Measurements from ENCODE around the gene CLCA4.

Gene CLCA4, protein sequence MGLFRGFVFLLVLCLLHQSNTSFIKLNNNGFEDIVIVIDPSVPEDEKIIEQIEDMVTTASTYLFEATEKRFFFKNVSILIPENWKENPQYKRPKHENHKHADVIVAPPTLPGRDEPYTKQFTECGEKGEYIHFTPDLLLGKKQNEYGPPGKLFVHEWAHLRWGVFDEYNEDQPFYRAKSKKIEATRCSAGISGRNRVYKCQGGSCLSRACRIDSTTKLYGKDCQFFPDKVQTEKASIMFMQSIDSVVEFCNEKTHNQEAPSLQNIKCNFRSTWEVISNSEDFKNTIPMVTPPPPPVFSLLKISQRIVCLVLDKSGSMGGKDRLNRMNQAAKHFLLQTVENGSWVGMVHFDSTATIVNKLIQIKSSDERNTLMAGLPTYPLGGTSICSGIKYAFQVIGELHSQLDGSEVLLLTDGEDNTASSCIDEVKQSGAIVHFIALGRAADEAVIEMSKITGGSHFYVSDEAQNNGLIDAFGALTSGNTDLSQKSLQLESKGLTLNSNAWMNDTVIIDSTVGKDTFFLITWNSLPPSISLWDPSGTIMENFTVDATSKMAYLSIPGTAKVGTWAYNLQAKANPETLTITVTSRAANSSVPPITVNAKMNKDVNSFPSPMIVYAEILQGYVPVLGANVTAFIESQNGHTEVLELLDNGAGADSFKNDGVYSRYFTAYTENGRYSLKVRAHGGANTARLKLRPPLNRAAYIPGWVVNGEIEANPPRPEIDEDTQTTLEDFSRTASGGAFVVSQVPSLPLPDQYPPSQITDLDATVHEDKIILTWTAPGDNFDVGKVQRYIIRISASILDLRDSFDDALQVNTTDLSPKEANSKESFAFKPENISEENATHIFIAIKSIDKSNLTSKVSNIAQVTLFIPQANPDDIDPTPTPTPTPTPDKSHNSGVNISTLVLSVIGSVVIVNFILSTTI

DNA sequence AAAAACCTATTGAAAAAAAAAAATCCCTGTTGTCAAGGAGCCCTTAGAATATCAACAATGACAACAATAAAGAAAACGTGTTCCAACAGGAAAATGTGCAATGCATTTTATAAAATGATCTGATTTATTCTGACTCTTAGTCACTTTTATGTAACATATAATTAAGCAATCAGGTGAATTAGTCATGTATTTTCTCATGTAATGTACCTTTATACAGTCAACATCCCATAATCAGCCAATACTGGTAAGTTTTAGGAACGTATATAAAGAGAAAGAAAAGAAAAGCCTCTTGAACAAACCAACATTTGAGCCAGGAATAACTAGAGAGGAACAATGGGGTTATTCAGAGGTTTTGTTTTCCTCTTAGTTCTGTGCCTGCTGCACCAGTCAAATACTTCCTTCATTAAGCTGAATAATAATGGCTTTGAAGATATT lies at the start of gene CLCA4:
TSS of gene CLCA4 (plus strand) at position 292 of the 435 bp plus-strand sequence. CDS start at position 334, 42 bp downstream.
- no peak for DNase-seq (ENCODE audit: low read depth)

DNA sequence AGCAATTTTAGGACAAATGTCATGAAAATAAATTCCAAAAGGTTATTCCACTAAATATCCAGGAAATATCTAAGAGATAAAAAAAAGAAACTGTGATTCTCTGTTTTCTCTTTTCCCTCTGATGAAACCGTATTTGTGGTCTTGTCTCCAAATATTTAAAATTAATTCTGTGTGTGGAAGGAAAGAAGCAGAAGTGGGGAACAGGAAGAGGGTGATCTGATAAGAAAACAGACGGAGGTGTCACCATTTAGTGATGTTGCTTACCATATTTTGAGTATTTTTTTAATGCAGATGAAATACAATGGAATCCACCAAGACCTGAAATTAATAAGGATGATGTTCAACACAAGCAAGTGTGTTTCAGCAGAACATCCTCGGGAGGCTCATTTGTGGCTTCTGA lies 48.6 kb upstream of the CLCA4 start:
- no peak for DNase-seq (ENCODE audit: low read depth)

DNA sequence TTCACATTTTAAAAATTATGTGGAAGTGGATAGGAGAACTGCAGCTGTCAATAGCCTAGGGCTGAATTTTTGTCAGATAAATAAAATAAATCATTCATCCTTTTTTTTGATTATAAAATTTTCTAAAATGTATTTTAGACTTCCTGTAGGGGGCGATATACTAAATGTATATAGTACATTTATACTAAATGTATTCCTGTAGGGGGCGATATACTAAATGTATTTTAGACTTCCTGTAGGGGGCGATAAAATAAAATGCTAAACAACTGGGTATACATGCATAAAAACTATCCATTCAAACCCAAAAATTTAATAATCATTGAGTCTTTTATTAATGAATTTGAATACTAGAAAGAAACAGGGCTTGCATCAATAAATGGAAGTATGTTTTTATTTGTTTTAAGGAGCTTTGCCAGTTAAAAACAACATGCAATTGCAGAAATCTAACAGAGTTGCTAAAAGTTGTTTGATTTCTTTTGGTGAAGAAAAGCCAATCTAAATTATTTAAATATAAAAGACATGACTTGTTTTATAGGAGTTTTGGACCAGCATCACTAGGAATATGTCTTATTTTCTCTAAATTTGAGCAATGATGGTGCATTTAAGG lies 46.8 kb upstream of the CLCA4 start:
- peak; percentile 38 for DNase-seq (ENCODE audit: low read depth)

DNA sequence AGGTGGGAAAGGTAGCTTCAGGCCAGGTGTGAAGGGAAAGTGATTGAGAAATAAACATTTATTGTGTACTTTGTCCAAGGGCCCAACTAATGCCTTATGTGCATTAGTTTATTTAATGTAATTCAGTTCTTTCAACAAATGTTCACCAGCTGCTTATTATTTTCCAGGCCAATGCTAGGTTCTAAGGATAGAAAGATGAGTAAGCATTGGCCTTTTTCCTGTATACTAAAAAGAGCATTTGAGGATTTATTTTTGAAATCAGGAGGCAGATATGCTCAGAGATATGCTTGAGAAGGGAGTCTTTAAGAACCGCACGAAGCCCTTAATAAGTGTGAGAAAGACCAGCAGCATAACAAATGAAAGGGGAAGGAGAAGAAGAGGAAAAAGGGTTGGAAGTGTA lies 46.2 kb upstream of the CLCA4 start:
- DNase-seq (ENCODE audit: low read depth) = no peak

DNA sequence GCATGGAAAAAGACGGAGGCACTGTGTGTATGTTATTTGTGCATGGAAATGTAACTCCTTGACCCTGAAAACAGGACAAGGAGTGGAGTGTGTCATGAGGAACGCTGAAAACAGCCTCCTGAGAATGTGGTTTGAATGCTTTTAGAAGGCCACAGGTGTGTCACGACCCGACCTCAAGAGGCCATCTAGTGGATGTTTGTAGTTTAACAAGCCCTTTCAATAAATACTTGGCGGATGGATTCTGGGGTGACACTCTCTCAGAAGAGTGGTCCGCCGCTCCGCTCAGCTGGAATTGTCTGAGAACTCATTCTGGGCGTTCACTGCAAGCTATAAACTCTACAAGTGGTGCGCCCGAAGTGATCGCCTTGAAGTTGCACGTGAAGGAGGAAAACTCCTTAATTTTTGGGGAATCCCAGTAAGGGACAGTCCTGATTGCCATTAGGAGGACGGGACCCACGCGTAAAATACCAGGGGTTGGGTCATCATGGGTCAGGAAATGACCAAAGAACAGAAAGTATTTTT lies 44.7 kb upstream of the CLCA4 start:
- DNase-seq (ENCODE audit: low read depth) = peak; percentile 13

DNA sequence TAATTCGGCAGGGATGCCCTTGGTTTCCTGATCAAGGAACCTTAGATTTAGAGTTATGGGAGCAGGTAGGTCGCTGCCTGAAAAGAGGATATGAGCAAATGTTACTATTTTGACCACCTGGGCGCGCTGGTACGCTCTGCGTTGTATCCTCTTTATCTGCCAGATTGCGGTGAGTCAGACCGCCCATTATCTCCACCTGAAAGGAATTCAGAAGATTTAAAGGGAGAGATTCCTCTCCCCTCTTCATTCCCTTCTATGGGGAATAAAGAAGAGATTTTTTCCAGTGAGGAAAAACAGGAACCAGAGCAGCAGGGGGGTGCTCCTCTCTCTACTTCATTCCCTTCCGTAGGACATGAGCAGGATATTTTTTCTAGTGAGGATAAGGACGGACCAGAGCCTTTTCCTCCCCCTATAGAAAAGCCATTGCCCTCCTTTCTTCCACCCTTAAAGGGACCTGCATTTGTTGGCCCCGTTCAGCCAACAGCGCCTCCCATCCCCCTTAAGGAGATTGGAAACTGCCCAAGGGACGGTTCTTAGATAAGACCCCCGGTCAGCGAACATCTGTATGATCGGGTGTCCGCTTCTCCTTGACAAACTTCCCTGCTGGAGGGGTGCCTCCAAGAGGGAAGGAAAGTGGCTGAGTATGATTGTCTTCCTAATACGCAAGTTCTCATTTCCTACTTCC lies 44.0 kb upstream of the CLCA4 start:
- no peak for DNase-seq (ENCODE audit: low read depth)

DNA sequence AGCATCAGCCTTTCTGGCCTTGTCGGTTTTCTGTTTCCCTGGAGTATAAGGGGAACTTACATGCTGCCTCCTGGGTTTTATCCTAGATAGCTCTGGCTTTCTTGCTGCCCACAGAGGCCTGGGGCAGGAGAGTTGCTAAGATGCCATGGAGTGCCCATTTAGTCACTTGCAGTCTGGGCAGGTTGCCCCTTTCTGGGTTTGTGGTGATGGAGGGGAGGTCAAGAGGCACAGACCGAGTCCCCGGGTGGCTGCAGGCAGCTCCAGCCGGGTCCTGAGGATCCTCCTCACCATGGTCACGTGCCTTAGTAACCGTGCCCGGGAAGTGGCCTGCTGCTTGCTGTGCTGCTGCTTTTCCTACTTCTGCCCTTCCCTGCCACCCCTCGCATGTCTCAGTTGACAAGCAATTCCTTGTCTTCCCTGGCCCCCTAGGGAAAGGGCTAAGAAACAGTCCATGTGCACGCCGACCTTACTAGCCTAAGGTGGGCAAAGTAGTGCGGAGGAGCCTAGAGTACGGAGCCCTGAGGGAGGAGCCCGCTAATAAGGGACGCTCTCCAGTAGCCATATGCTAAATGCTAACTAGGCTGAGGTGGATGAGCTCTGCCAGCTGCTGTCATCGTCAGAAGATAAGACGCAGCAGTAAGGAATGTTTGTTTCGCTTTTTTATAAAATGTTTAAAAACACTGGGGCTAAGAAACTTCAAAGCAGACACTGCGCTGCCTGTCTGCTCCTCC lies 43.3 kb upstream of the CLCA4 start:
- DNase-seq (ENCODE audit: low read depth) = peak; percentile 19

DNA sequence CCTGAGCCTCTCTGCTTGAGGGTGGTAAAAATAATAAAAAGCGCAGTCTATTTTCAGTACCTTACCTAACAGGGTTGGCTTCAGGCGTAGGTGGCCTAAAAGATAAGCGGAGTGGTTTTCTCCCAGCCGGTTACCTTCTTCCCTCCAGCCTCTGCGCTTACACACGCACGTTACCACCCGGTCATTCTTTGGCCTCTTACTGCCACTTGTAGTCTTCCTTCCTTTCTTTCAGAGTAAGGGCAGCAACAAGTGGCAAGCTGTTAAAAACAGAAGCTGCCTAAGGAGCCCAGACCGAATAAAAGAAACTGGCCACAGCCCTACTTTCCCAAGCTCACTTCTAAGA lies 42.8 kb upstream of the CLCA4 start:
- no peak for DNase-seq (ENCODE audit: low read depth)

DNA sequence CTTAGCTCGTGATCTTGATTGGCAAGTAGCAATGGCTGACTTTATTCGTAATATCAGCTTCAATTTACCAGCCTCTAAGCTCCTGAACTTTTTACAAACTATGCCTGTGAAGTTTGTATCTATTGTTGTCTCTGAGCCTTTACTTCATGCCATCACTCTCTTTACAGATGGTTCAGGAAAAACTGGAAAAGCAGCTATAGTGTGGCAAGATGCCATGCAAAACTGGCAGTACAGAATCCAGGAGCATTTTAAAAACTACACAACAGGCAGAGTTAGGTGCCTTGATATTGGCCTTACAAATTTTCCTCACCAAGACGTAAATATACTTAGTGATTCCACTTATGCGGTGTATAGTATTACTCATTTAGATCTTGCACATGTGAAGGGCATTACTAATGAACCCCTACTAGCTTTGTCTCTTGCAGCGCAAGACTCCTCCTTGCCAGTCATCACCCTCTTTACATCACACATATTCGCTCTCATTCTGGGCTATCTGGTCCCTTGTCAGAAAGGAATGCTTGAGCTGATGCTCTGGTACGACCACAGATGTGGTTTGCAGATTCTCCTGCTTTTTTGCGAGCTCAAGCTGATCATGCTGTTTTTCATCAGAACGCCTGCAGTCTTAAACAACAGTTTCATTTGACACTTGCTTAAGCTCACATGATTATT lies 41.8 kb upstream of the CLCA4 start:
- no peak for DNase-seq (ENCODE audit: low read depth)

DNA sequence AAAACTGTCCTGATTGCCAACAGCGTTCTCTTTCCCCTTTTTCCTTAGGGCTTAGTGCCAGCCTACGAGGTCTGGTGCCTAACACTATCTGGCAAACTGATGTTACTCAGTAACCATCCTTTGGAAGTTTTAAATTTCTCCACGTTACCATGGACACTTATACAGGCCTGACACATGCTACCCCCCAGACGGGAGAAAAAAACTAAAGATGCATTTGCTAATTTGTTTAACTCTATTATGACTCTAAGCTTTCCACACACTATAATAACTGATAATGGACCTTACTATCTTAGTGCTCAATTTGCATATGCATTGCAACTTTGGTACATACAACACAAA lies 41.3 kb upstream of the CLCA4 start:
- DNase-seq (ENCODE audit: low read depth) = no peak

DNA sequence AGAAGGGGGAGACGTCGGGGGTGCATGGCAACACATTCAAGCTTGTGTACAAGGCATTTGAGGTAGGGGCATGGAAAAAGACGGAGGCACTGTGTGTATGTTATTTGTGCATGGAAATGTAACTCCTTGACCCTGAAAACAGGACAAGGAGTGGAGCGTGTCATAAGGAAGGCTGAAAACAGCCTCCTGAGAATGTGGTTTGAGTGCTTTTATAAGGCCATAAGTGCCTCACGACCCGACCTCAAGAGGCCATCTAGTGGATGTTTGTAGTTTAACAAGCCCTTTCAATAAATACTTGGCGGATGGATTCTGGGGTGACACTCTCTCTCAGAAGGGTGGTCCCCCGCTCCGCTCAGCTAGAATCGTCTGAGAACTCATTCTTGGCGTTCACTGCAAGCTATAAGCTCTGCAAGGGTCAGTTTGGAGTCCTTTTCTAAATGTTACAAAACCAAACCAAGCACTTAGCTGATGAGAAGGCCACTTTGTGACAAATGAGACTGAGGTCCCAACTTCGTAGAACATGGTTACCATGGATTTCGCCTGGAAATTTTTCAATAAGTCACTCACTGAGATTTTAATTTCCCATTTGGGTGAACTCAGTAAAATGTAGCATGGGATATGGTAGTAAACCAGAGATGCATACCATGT lies 38.8 kb upstream of the CLCA4 start:
- peak; percentile 38 for DNase-seq (ENCODE audit: low read depth)

DNA sequence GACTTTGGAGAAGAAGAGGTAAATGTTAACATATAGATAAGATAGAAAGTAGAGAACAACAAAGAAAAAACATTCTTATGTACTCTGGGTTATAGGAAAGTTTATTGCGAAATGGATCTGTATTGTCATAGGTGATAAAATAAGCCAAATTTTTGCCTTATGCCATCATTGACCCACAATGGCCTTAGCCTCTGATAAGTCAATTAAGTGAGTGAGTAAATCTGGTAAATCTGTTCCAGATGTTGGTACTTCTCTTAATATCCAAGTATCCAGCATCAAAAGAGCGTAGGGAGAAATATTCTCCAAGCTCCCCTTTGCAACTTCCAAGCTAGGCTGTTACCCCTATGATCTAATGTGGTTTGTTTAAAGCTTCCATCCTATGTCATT lies 38.3 kb upstream of the CLCA4 start:
- no peak for DNase-seq (ENCODE audit: low read depth)

DNA sequence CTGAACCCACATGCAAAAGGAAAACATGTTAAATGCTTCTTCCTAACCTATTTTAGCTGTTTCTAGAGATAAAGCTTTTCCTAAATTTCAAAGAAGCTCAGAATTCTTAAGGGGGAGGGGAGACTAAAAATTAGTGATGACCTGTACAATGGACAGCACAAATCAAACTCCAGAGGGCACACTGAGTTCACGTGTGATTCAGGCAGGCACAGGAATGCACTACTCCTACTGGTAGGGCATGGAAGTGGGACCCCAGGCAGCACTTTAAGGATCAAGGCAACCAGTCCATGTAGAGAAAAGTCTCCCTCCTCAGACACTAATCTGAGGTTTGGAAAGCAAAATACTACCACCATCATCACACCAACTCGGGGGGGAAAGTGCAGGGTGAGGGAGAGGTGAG lies 31.3 kb upstream of the CLCA4 start:
- DNase-seq (ENCODE audit: low read depth) = no peak

DNA sequence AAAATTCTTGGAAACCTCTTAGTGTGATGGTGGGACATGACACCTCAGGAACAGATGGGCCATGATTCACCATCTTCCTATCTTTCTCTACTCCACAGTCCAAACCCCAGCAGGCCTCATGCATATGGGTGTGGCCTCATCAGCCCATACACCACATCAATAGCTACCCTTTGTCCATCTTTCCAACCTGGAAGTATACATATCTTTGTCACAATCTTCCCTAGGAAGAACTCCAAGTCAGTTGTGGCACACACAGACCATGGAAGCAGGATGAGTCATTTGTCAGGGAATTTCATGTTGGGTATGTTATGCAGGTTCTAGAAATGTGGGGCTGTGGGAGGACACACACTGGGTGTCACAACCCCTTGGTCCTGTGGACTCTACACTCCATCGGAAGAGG lies 30.5 kb upstream of the CLCA4 start:
- DNase-seq (ENCODE audit: low read depth) = no peak

DNA sequence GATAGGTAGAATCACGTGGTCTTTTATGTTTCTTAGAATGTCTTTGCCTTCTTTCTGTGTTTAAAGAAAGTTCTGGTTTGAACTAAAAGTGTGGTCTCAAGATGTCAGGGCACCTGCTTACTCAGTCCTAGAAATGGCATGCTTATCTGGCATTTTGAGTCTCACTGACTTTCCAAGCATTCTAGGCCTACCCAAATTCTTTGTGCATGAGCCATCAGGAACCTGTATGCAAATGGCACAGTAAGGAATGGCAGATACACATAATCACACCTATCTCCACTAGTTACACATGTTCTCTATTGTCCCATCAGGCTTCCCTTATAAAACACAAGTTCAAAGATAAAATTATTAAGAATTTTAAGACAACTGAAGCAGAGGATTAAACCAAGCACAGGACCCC lies 29.5 kb upstream of the CLCA4 start:
- DNase-seq (ENCODE audit: low read depth) = no peak

DNA sequence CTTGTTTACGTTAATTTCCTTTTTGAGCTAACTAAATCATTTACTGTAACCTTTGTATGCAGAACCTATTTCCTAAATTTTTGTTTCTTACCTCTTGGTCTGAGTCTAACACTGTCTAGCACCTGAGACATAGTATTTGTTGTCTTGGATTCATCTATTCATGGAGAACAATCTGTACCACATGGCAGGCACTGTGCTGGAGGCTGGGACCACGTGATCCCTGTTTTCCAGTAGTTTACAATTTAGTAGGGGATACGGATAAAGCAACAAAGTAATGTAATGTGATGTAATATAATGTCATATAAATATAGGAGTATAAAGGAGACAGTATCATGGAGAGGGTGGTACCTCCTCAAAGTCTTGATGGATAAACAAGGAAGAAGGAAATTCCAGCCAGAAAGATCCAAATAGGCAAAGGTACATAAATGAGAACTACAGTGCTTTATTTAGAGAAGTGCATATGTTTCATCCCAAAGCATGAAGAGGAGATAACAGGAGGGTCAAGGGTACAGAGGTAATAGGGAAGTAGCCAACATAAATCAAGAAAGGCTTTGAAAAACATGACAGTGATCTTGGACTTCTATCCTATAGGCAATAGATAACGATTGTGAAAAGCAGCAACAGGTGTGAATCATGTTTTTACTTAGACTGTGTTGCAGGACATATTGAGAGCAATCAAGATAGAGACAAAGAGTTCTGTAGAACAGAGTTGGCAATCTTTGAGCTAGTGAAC lies 25.9 kb upstream of the CLCA4 start:
- DNase-seq (ENCODE audit: low read depth) = no peak

DNA sequence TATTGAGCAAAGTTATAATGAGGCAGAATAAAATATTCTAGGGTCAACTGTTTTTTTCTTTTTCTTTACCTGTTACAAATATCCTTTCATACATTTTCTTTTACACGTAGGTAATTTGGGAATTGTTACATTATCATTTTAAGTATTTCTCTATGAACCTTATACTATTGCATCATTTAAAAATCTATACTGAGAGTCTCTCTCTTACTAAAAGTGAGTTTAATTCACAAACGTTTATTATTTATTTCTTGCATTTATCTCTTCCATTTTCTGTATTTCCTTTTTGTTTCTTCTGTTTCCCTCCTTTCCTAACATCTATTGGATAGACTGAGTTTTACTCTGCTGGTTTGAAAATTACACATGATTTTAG lies 25.4 kb upstream of the CLCA4 start:
- DNase-seq (ENCODE audit: low read depth) = no peak

DNA sequence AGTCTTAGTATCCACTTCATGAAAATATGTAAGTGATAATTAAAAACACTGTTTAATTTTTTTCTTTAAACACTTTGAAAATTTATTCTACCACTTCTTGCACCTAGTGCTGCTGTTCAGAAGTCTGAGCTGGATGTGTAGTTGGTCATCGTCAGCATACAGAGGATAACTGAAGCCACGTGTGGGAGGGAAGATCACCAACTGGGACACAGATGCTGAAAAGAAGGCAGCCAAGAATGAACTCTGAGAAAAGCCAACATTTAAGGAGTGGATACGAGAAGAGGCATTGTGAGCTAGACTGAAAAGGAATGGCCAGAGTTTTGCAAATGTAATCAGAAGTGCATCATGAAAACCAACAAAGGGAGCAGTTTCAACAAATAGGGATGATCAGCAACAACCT lies 24.6 kb upstream of the CLCA4 start:
- DNase-seq (ENCODE audit: low read depth) = no peak

DNA sequence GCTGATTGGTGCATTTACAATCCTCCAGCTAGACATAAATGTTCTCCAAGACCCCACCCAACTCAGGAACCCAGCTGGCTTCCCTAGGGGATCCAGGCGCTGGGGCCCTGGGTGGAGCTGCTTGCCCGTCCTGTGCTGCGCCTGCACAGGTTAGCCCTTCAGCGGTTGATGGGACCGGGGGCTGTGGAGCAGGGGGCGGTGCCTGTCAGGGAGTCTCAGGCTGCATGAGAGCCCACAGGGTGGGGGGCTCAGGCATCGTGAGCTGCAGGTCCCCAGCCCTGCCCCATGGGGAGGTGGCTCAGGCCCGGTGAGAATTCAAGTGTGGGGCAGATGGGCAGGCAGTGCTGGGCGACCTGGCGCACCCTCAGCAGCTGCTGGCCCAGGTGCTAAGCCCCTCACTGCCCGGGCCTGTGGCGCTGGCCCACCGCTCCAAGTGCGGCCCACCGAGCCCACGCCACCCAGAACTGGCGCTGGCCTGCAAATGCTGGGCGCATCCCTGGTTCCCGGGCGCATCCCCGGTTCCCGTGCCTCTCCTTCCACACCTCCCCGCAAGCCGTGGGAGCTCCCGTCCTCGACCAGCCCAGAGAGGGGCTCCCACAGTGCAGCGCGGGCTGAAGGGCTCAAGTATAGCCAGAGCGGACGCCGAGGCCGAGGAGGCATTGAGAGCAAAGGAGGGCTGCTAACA lies 23.1 kb upstream of the CLCA4 start:
- no peak for DNase-seq (ENCODE audit: low read depth)

All from iris pigment epithelial cell (primary cell).